ENCODE measurements around the gene SAMD14. TPM values are rescaled to one million over a fixed set of nuclear protein-coding genes. Genes with fewer than 3 reads are reported as not detected.

Gene SAMD14
- total RNA-seq (ENCODE audit: low replicate concordance): 8.7 and 27.9 TPM in 2 replicates

- Mint-ChIP-seq H3K9me3 (no peaks in the 10 kb centered on the region), H3K27ac (peak within 1 kb of the TSS; percentile 81), H3K4me1 (peaks cover 42% of the 10 kb centered on the region), H3K4me3 (peak within 1 kb of the TSS; percentile 96), H3K36me3 (peaks cover 5% of the 10 kb centered on the region), H3K27me3 (ENCODE audit: insufficient read depth, low read depth) (peaks cover 10% of the 10 kb centered on the region)
- H3K27ac ChIP-seq: no peak within 1 kb of the TSS
- TF ChIP-seq EZH2 (IDR thresholded peaks at IDR 0.05): no peak
- TF ChIP-seq EZH2phosphoT487 (IDR thresholded peaks at IDR 0.05): no peak
- TF ChIP-seq, protein P1, sequence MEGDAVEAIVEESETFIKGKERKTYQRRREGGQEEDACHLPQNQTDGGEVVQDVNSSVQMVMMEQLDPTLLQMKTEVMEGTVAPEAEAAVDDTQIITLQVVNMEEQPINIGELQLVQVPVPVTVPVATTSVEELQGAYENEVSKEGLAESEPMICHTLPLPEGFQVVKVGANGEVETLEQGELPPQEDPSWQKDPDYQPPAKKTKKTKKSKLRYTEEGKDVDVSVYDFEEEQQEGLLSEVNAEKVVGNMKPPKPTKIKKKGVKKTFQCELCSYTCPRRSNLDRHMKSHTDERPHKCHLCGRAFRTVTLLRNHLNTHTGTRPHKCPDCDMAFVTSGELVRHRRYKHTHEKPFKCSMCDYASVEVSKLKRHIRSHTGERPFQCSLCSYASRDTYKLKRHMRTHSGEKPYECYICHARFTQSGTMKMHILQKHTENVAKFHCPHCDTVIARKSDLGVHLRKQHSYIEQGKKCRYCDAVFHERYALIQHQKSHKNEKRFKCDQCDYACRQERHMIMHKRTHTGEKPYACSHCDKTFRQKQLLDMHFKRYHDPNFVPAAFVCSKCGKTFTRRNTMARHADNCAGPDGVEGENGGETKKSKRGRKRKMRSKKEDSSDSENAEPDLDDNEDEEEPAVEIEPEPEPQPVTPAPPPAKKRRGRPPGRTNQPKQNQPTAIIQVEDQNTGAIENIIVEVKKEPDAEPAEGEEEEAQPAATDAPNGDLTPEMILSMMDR (IDR thresholded peaks at IDR 0.05): no peak
- H3K27me3 ChIP-seq: no peaks in the 10 kb centered on the region
- H3K9ac ChIP-seq: no peak within 1 kb of the TSS
- peak within 1 kb of the TSS; percentile 86 for H3K4me3 ChIP-seq
- no peaks in the 10 kb centered on the region for H3K36me3 ChIP-seq
- peak within 1 kb of the TSS; percentile 72 for H2AFZ ChIP-seq (replicated peaks)
- H3K4me2 ChIP-seq: peak within 1 kb of the TSS; percentile 92
- peaks cover 19% of the 10 kb centered on the region for H3K4me1 ChIP-seq
- H4K20me1 ChIP-seq (ENCODE audit: low read depth): peaks cover 3% of the 10 kb centered on the region
- DNase-seq (ENCODE audit: low spot score): peak; percentile 83
- H3K9me3 ChIP-seq (ENCODE audit: low read depth): no peaks in the 10 kb centered on the region
- H3F3A ChIP-seq (ENCODE audit: low read depth): peaks cover 31% of the 10 kb centered on the region
- peaks cover 15% of the 10 kb centered on the region for H3K79me2 ChIP-seq (ENCODE audit: low read depth)
Observed at GRCh38 chr17:50129728-50130558, at the start of gene SAMD14. TSS of gene SAMD14 (minus strand) at chr17:50130160. CDS start at chr17:50124959, 5,201 bp downstream.

DNA sequence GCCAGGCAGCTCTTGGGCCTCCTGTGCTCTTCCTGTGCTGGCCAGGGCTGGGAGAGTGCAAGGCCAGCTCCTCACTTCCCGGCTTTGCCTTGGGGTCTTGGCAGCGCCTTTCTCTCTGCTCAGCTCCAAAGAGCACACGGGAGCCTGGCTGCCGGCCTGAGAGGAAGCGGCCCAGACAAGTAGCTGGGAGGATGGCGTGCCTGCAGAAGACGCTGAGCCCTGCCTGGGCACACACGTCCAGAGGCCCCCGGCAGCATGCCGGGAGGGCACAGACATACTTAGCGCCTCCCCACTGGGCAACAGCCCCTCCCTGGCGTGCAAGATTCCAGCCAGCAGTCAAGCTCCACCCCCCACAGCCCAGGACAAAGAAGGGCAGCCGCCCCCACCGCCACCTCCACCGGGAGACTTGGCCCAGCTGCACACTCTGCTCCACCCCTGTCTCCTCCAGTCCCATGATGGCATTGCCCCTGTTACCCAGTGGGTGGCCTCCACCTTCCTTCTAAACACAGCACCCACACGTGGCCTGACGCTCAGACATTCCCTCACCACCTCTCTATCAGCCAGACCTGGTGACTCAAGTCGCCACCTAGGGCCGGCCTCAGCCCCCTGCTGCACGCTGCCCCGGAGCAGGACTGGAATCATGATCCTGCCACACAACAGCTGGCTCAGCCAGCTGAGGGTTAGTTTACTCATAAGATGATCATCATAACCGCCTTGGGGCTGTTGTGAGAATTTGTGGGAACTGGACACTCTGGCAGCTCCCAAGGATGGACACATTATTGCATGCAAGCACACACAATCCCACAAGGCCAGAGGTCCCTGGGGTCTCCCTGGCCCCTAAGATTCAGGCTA lies 48.2 kb upstream of the SAMD14 start:
- Mint-ChIP-seq H3K27ac (peak overlapping the region; percentile 92), H3K27me3 (ENCODE audit: insufficient read depth, low read depth) (peaks cover 9% of the 10 kb centered on the region), H3K36me3 (no peaks in the 10 kb centered on the region), H3K9me3 (no peaks in the 10 kb centered on the region), H3K4me3 (no peak overlapping the region), H3K4me1 (peaks cover 43% of the 10 kb centered on the region)
- DNase-seq (ENCODE audit: low spot score): peak; percentile 76
- TF ChIP-seq, protein P1 (IDR thresholded peaks at IDR 0.05): peak; percentile 55
- TF ChIP-seq EZH2phosphoT487 (IDR thresholded peaks at IDR 0.05) (no peak), EZH2 (IDR thresholded peaks at IDR 0.05) (no peak)
- H3K27me3 ChIP-seq: no peaks in the 10 kb centered on the region
- peak overlapping the region; percentile 34 for H2AFZ ChIP-seq (replicated peaks)
- H3F3A ChIP-seq (ENCODE audit: low read depth): peaks cover 20% of the 10 kb centered on the region
- H3K9ac ChIP-seq: no peak overlapping the region
- no peaks in the 10 kb centered on the region for H3K9me3 ChIP-seq (ENCODE audit: low read depth)
- H3K4me3 ChIP-seq: no peak overlapping the region
- peaks cover 12% of the 10 kb centered on the region for H3K4me1 ChIP-seq
- no peak overlapping the region for H3K27ac ChIP-seq
- peak overlapping the region; percentile 42 for H3K4me2 ChIP-seq
- no peaks in the 10 kb centered on the region for H3K79me2 ChIP-seq (ENCODE audit: low read depth)
- no peaks in the 10 kb centered on the region for H3K36me3 ChIP-seq
- no peaks in the 10 kb centered on the region for H4K20me1 ChIP-seq (ENCODE audit: low read depth)

DNA sequence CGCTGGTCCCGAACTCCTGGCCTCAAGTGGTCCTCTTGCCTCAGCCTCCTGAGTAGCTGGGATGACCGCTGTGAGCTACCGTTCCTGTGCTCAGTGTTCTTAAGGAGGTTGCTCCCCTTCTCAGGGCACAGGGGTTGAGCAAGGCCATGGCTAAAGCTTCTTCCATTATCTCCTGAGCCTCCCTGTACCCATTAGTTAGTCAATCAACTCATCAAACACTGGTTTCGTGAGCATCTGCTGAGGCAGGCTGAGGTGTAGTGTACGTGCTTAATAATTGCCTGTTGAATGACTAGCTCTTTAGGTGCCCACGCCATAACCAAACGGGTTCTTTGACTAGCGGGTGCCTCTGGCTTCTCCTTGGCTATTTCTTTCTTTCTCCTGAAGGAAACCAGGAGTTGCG lies 47.5 kb upstream of the SAMD14 start:
- DNase-seq (ENCODE audit: low spot score): no peak
- Mint-ChIP-seq H3K9me3 (no peaks in the 10 kb centered on the region), H3K27me3 (ENCODE audit: insufficient read depth, low read depth) (peaks cover 9% of the 10 kb centered on the region), H3K27ac (peak overlapping the region; percentile 78), H3K4me3 (no peak overlapping the region), H3K36me3 (no peaks in the 10 kb centered on the region), H3K4me1 (peaks cover 45% of the 10 kb centered on the region)
- Histone ChIP-seq H3K4me1 (peaks cover 12% of the 10 kb centered on the region), H3K79me2 (ENCODE audit: low read depth) (no peaks in the 10 kb centered on the region), H3K9ac (no peak overlapping the region), H3K36me3 (no peaks in the 10 kb centered on the region), H3K4me3 (no peak overlapping the region), H3K27me3 (no peaks in the 10 kb centered on the region), H3K9me3 (ENCODE audit: low read depth) (no peaks in the 10 kb centered on the region), H4K20me1 (ENCODE audit: low read depth) (no peaks in the 10 kb centered on the region), H2AFZ (replicated peaks) (peak overlapping the region; percentile 45), H3K27ac (no peak overlapping the region), H3K4me2 (peak overlapping the region; percentile 42), H3F3A (ENCODE audit: low read depth) (peaks cover 20% of the 10 kb centered on the region)
- no peak for TF ChIP-seq EZH2phosphoT487 (IDR thresholded peaks at IDR 0.05)
- TF ChIP-seq, protein P1 (IDR thresholded peaks at IDR 0.05): no peak
- no peak for TF ChIP-seq EZH2 (IDR thresholded peaks at IDR 0.05)
